CD4-positive, CD25-positive, alpha-beta regulatory T cell (primary cell): ENCODE data around the gene GJC1. TPM values are rescaled to one million over a fixed set of nuclear protein-coding genes. Genes with fewer than 3 reads are reported as not detected.
A peak's percentile ranks its signal among the peaks of the same experiment; 100 is the strongest.

Source experiments
- ATAC-seq, 2 donors: fragments of 150-1000 bp; cut with Tn5 transposase; one replicate each; pipeline ENCODE4 v1.10.0; 2021; ENCODE audit warnings: low read depth in 2 of 2, moderate number of reproducible peaks in 2 of 2, moderate library complexity in 1 of 2
- DNase-seq, 3 donors: peaks; one replicate each; pipeline versions ENCODE4 v3.0.0 to v3.0.0-alpha.2; 2012 to 2022; ENCODE audit warnings: mixed read lengths in 1 of 3
- H3K27ac ChIP-seq: one replicate; pipeline ENCODE4 v1.7.0; 2013; ENCODE audit warnings: mild to moderate bottlenecking, low read length; ENCODE audit not compliant: insufficient read depth, poor library complexity, severe bottlenecking
- H3K27me3 ChIP-seq: one replicate; pipeline ENCODE4 v1.7.0; 2013; ENCODE audit warnings: low read length; ENCODE audit not compliant: control insufficient read depth, insufficient read depth
- H3K36me3 ChIP-seq: one replicate; pipeline ENCODE4 v1.7.0; 2013; ENCODE audit warnings: mild to moderate bottlenecking, low read length, moderate library complexity; ENCODE audit not compliant: control insufficient read depth, insufficient read depth
- H3K4me1 ChIP-seq: 2 replicates; pipeline ENCODE4 v1.7.0; 2013; ENCODE audit warnings: mild to moderate bottlenecking, low read length; ENCODE audit not compliant: insufficient read depth, control insufficient read depth, poor library complexity, severe bottlenecking
- H3K4me3 ChIP-seq: one replicate; pipeline ENCODE4 v1.7.0; 2013; ENCODE audit warnings: low read depth, mild to moderate bottlenecking, low read length, moderate library complexity
- H3K9me3 ChIP-seq, 2 experiments: 1 replicate in 1 of 2; 2 replicates in 1 of 2; pipeline ENCODE4 v1.7.0; 2013; ENCODE audit warnings: low read length in 2 of 2, mild to moderate bottlenecking in 1 of 2, moderate library complexity in 1 of 2; ENCODE audit not compliant: control insufficient read depth in 2 of 2
- H3K27ac Mint-ChIP-seq, 3 donors: one replicate each; pipeline ENCODE4 v1.8.0; 2020 to 2022; ENCODE audit warnings: mild to moderate bottlenecking in 3 of 3, mixed read lengths in 3 of 3, moderate library complexity in 2 of 3
- H3K27me3 Mint-ChIP-seq: one replicate; pipeline ENCODE4 v1.8.0; 2022; ENCODE audit warnings: mild to moderate bottlenecking, mixed read lengths
- H3K36me3 Mint-ChIP-seq: one replicate; pipeline ENCODE4 v1.8.0; 2020; ENCODE audit warnings: mixed read lengths
- H3K4me1 Mint-ChIP-seq, 4 donors: one replicate each; pipeline ENCODE4 v1.8.0; 2020 to 2022; ENCODE audit warnings: mixed read lengths in 4 of 4, mild to moderate bottlenecking in 1 of 4
- H3K4me3 Mint-ChIP-seq, 4 donors: one replicate each; pipeline ENCODE4 v1.8.0; 2020 to 2022; ENCODE audit warnings: mild to moderate bottlenecking in 4 of 4, mixed read lengths in 4 of 4, moderate library complexity in 3 of 4
- H3K9me3 Mint-ChIP-seq, 7 donors: one replicate each; pipeline ENCODE4 v1.8.0; 2020 to 2022; ENCODE audit warnings: mixed read lengths in 7 of 7, mild to moderate bottlenecking in 3 of 7, moderate library complexity in 2 of 7
- polyA plus RNA-seq, 4 donors: library from polyadenylated mRNA; unstranded; fragments of 300-500 nt; fragmentation: Illumina TruSeq; gene quantifications; one replicate each; pipeline ENCODE4 v1.2.3, GENCODE V29; 2021
- total RNA-seq: library from RNA; stranded (reverse); gene quantifications from one replicate; pipeline ENCODE4 v1.2.3, GENCODE V29; 2022

The GJC1 gene
- total and polyA plus RNA-seq, 5 donors from 2014 or later, result not detected

DNA sequence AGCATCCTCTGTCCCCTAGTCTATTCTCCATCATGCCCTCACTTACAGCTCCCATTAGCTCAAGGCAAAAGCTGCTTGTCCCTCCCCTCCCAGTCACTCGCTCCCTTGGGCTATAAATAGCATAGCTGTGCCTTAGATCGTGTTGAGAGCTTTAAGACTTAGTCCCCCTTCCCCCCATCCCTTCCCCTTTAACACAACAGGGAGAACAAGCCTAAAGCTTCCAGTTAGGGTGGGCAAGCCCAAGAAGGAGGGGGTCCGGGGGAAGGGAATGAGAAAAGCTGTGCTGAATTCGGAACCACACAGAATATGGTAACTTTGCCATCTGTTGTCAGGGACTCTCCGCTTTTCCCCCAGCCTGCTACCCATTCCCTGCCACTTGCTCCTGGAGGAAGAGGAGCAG is 12.7 kb upstream of the GJC1 start:
- no peaks in the 10 kb centered on the region for H3K36me3 Mint-ChIP-seq
- peak overlapping the region in 2 of 3 donors; percentile 31 to 38 for H3K27ac Mint-ChIP-seq
- Histone ChIP-seq H3K27ac (no peak overlapping the region), H3K9me3 (no peaks in the 10 kb centered on the region), H3K4me1 (no peaks in the 10 kb centered on the region), H3K4me3 (no peak overlapping the region), H3K36me3 (no peaks in the 10 kb centered on the region), H3K27me3 (no peaks in the 10 kb centered on the region)
- no peaks in the 10 kb centered on the region for H3K4me1 Mint-ChIP-seq
- no peaks in the 10 kb centered on the region for H3K27me3 Mint-ChIP-seq
- DNase-seq, result no peak
- H3K4me3 Mint-ChIP-seq, result no peak overlapping the region
- no peaks in the 10 kb centered on the region for H3K9me3 Mint-ChIP-seq
- no peak for ATAC-seq

DNA sequence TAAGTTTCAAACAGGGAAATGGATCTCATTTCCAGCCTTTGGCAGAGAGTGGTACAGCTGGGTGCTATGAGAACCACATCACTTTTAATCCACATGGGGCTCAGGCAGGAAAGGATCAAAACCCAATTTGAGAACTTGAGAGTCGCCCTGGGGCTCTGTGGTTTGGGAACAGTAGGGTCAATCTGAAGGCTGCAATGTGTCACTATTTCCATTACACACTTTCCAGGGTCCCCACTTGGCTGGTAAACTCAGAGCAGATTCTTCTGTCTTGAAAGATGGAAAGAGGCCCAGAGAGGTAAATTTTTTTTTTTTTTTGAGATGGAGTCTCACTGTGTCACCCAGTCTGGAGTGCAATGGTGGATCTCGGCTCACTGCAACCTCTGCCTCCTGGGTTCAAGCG is 10.8 kb upstream of the GJC1 start:
- Histone ChIP-seq H3K4me3 (no peak overlapping the region), H3K4me1 (no peaks in the 10 kb centered on the region), H3K9me3 (no peaks in the 10 kb centered on the region), H3K27ac (no peak overlapping the region), H3K36me3 (no peaks in the 10 kb centered on the region), H3K27me3 (no peaks in the 10 kb centered on the region)
- no peaks in the 10 kb centered on the region for H3K9me3 Mint-ChIP-seq
- ATAC-seq (no peak), DNase-seq (no peak)
- peak overlapping the region in 1 of 4 donors; percentile 11 for H3K4me3 Mint-ChIP-seq
- no peak overlapping the region for H3K27ac Mint-ChIP-seq
- peaks cover 10% of the 10 kb centered on the region for H3K27me3 Mint-ChIP-seq
- no peaks in the 10 kb centered on the region for H3K36me3 Mint-ChIP-seq
- no peaks in the 10 kb centered on the region for H3K4me1 Mint-ChIP-seq

GRCh38 chr17:44840274-44840673 is 10.2 kb upstream of the GJC1 start:
- H3K9me3 ChIP-seq, result no peaks in the 10 kb centered on the region
- H3K36me3 ChIP-seq, result no peaks in the 10 kb centered on the region
- Mint-ChIP-seq H3K27ac (no peak overlapping the region), H3K4me3 (no peak overlapping the region), H3K27me3 (peaks cover 11% of the 10 kb centered on the region), H3K9me3 (no peaks in the 10 kb centered on the region), H3K4me1 (no peaks in the 10 kb centered on the region), H3K36me3 (no peaks in the 10 kb centered on the region)
- H3K27ac ChIP-seq, result no peak overlapping the region
- ATAC-seq, result no peak
- no peaks in the 10 kb centered on the region for H3K4me1 ChIP-seq
- DNase-seq, result no peak
- H3K27me3 ChIP-seq, result no peaks in the 10 kb centered on the region
- H3K4me3 ChIP-seq, result no peak overlapping the region

- Mint-ChIP-seq H3K4me3 (no peak overlapping the region), H3K27me3 (peaks cover 37% of the 10 kb centered on the region), H3K9me3 (no peaks in the 10 kb centered on the region), H3K4me1 (no peaks in the 10 kb centered on the region), H3K36me3 (no peaks in the 10 kb centered on the region), H3K27ac (no peak overlapping the region)
- Histone ChIP-seq H3K4me1 (no peaks in the 10 kb centered on the region), H3K27me3 (no peaks in the 10 kb centered on the region), H3K9me3 (no peaks in the 10 kb centered on the region), H3K36me3 (no peaks in the 10 kb centered on the region), H3K27ac (no peak overlapping the region), H3K4me3 (no peak overlapping the region)
- no peak for DNase-seq
- ATAC-seq, result no peak
These were observed 7.1 kb upstream of the GJC1 start for GRCh38 chr17:44837196-44837595.

DNA sequence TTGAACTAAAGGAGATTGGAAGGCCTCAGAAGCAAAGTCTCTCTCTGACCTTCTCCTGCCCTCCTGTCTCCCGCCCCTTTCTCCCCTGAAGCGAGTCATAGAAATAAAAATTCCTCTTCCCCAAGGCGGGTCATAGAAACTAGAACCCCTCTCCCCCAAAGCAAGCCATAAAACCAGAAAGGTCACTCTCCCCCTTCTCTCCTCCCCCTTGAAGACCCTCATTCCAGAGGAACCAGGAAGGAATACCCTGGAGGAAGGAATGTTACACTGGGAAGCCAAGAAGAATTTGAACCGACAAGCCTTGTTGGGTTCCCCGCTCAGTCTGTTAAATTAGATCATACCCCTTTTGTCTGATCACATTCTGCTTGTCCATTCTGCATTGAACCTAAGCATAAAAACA is 2.7 kb upstream of the GJC1 start:
- H3K27me3 ChIP-seq, result peaks cover 21% of the 10 kb centered on the region
- H3K4me1 ChIP-seq, result peaks cover 16% of the 10 kb centered on the region
- Mint-ChIP-seq H3K9me3 (peaks cover 0 to 4% (median 0%) of the 10 kb centered on the region in 7 donors), H3K27me3 (peaks cover 69% of the 10 kb centered on the region), H3K36me3 (no peaks in the 10 kb centered on the region), H3K4me3 (no peak overlapping the region), H3K4me1 (peaks cover 8 to 16% (median 12%) of the 10 kb centered on the region in 4 donors), H3K27ac (no peak overlapping the region)
- H3K4me3 ChIP-seq, result no peak overlapping the region
- no peaks in the 10 kb centered on the region for H3K36me3 ChIP-seq
- ATAC-seq (no peak), DNase-seq (no peak)
- H3K27ac ChIP-seq, result no peak overlapping the region
- no peaks in the 10 kb centered on the region for H3K9me3 ChIP-seq

GRCh38 chr17:44831371-44831770 is 1.3 kb upstream of the GJC1 start:
- ATAC-seq (no peak), DNase-seq (no peak)
- H3K36me3 Mint-ChIP-seq, result no peaks in the 10 kb centered on the region
- H3K27ac Mint-ChIP-seq, result no peak overlapping the region
- Histone ChIP-seq H3K36me3 (no peaks in the 10 kb centered on the region), H3K27me3 (peaks cover 24% of the 10 kb centered on the region), H3K9me3 (no peaks in the 10 kb centered on the region), H3K4me3 (no peak overlapping the region), H3K27ac (no peak overlapping the region), H3K4me1 (peaks cover 16% of the 10 kb centered on the region)
- H3K27me3 Mint-ChIP-seq, result peaks cover 72% of the 10 kb centered on the region
- peaks cover 8 to 16% (median 12%) of the 10 kb centered on the region in 4 donors for H3K4me1 Mint-ChIP-seq
- peak overlapping the region in 2 of 4 donors; percentile 38 to 44 for H3K4me3 Mint-ChIP-seq
- H3K9me3 Mint-ChIP-seq, result peaks cover 0 to 4% (median 0%) of the 10 kb centered on the region in 7 donors

DNA sequence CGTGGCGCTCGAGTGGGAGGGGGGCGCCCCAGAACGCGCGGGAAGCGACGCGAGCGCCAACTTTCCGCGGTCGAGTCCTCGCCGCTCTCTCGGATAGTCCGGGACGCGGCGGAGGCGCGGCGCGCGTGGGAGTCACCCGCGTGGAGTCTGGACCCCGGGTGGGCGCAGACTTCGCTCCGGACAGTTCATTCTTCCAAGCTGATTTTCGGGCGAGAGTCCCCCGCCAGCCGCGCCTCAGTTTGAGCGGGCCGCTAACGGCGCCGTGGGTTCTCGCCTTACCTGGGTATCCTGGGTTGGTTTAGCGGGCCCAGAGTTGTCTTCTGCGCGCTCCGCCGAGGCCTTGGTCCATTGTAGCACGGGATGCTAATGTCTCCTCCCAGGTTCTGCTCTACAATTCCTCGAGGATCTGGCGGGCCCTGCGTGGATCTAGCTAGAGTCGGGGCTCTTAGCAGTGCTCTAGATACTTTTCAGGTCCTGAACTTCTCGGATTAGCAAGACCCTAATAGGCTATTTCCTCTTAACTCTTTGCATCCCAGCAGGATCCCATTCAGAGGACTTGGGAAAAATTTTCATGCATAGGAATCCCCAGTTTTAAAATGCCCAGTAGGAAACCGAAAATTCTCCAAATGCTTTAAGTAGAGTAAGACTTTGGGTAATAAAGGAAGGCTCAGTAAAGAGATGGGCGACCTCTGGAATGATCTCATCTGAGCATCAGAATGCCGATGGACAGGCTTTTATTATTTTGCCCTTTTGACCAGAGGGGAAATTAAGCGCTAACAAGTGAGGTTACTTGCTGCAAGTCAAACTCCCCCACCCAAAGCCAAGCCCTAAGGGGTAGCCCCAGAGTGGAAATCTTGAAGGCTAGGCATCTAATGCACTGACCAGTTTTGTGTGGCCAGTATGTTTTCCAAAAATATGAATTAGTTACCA is 537 bp upstream of the GJC1 start:
- H3K9me3 Mint-ChIP-seq, result peaks cover 0 to 4% (median 0%) of the 10 kb centered on the region in 7 donors
- no peaks in the 10 kb centered on the region for H3K9me3 ChIP-seq
- peak overlapping the region; percentile 38 to 88 (median 80) for H3K4me3 Mint-ChIP-seq

More for the DNA sequence above, 537 bp upstream of the GJC1 start:
- Histone ChIP-seq H3K4me1 (peaks cover 16% of the 10 kb centered on the region), H3K4me3 (no peak overlapping the region), H3K27me3 (peaks cover 24% of the 10 kb centered on the region), H3K27ac (no peak overlapping the region), H3K36me3 (no peaks in the 10 kb centered on the region)
- peaks cover 8 to 16% (median 12%) of the 10 kb centered on the region in 4 donors for H3K4me1 Mint-ChIP-seq
- H3K27me3 Mint-ChIP-seq, result peaks cover 79% of the 10 kb centered on the region
- H3K27ac Mint-ChIP-seq, result no peak overlapping the region
- H3K36me3 Mint-ChIP-seq, result no peaks in the 10 kb centered on the region
- ATAC-seq (no peak), DNase-seq (peak in 2 of 3 donors; percentile 10 to 12)
